ENCODE data around the gene CDH23. TPM values are rescaled to one million over a fixed set of nuclear protein-coding genes. Genes with fewer than 3 reads are reported as not detected.

Gene CDH23
- total RNA-seq, 1 donor from 2014 or later, result not detected

GRCh38 chr10:71512761-71513539, 116.2 kb downstream of the CDH23 start:
- peak in 1 of 2 donors; percentile 22 for DNase-seq (ENCODE audit: low read depth in 2 of 2)

GRCh38 chr10:71513540-71513853, 116.8 kb downstream of the CDH23 start:
- no peak for DNase-seq (ENCODE audit: low read depth in 2 of 2)

GRCh38 chr10:71513936-71514335, 117.2 kb downstream of the CDH23 start:
- DNase-seq (ENCODE audit: low read depth in 2 of 2), result no peak

- DNase-seq (ENCODE audit: low read depth in 2 of 2), result no peak
Observed at GRCh38 chr10:71515531-71516172, 118.9 kb downstream of the CDH23 start.

GRCh38 chr10:71516890-71517289, 120.2 kb downstream of the CDH23 start:
- DNase-seq (ENCODE audit: low read depth in 2 of 2), result no peak

- DNase-seq (ENCODE audit: low read depth in 2 of 2), result no peak
Observed at GRCh38 chr10:71517298-71518169, 120.8 kb downstream of the CDH23 start.

GRCh38 chr10:71520042-71520441, 123.3 kb downstream of the CDH23 start:
- DNase-seq (ENCODE audit: low read depth in 2 of 2), result peak; percentile 47 to 55

GRCh38 chr10:71521504-71522441, 125.1 kb downstream of the CDH23 start:
- DNase-seq (ENCODE audit: low read depth in 2 of 2), result no peak

GRCh38 chr10:71522442-71523144, 125.9 kb downstream of the CDH23 start:
- no peak for DNase-seq (ENCODE audit: low read depth in 2 of 2)

- DNase-seq (ENCODE audit: low read depth in 2 of 2), result no peak
Observed at GRCh38 chr10:71523756-71524155, 127.0 kb downstream of the CDH23 start.

- no peak for DNase-seq (ENCODE audit: low read depth in 2 of 2)
Observed at GRCh38 chr10:71525092-71525491, 128.4 kb downstream of the CDH23 start.

- no peak for DNase-seq (ENCODE audit: low read depth in 2 of 2)
Observed at GRCh38 chr10:71525721-71526120, 129.0 kb downstream of the CDH23 start.

GRCh38 chr10:71526653-71527052, 129.9 kb downstream of the CDH23 start:
- no peak for DNase-seq (ENCODE audit: low read depth in 2 of 2)

- no peak for DNase-seq (ENCODE audit: low read depth in 2 of 2)
Observed at GRCh38 chr10:71527135-71527534, 130.4 kb downstream of the CDH23 start.

- no peak for DNase-seq (ENCODE audit: low read depth in 2 of 2)
Observed at GRCh38 chr10:71528371-71529206, 131.9 kb downstream of the CDH23 start.

GRCh38 chr10:71529207-71529827, 132.6 kb downstream of the CDH23 start:
- DNase-seq (ENCODE audit: low read depth in 2 of 2), result no peak

GRCh38 chr10:71530781-71531180, 134.1 kb downstream of the CDH23 start:
- no peak for DNase-seq (ENCODE audit: low read depth in 2 of 2)

GRCh38 chr10:71531485-71532446, 135.0 kb downstream of the CDH23 start:
- no peak for DNase-seq (ENCODE audit: low read depth in 2 of 2)

All from lung microvascular endothelial cell (primary cell).